HEK293T (cell line): ENCODE data around the gene ADCY9.

Experiments used
- ARNT ChIP-seq: fragments of 450-650 bp; IDR thresholded peaks from 2 replicates; pipeline ENCODE4 v1.6.1; 2017; ENCODE audit warnings: mild to moderate bottlenecking
- SP1 ChIP-seq: fragments of 450-650 bp; IDR thresholded peaks from 2 replicates; pipeline ENCODE4 v1.6.1; 2017
- ZNF384 ChIP-seq: fragments of 450-650 bp; IDR thresholded peaks from 2 replicates; pipeline ENCODE4 v1.6.1; 2016

GRCh38 chr16:3957344-3957980 lies 158.8 kb downstream of the ADCY9 start:
- TF ChIP-seq SP1: no peak
- TF ChIP-seq ZNF384: no peak
- TF ChIP-seq ARNT: no peak
